Stimulated activated CD4-positive, alpha-beta T cell treated with anti-CD3 and anti-CD28 coated beads, Interleukin-15, amount 100 ng/mL, for 24 hours (primary cell): ENCODE results near the gene RPP21.

ENCODE experiments used
- DNase-seq: peaks from one replicate; pipeline ENCODE4 v3.0.0-alpha.2; 2020

Gene RPP21

DNA sequence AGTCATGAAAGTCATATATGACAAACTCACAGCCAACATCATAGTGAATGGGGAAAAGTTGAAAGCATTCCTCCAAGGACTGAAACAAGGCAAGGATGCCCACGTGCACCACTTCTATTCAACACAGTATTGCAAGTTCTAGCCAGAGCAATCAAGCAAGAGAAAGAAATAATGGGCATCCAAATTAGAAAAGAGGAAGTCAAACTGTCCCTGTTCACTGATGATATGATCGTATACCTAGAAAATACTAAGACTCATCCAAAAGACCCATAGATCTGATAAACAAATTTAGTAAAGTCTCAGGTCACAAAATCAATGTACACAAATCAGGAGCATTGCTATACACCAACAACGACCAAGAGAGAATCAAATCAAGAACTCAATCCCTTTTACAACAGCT, 41.2 kb downstream of the RPP21 start:
- no peak for DNase-seq

DNA sequence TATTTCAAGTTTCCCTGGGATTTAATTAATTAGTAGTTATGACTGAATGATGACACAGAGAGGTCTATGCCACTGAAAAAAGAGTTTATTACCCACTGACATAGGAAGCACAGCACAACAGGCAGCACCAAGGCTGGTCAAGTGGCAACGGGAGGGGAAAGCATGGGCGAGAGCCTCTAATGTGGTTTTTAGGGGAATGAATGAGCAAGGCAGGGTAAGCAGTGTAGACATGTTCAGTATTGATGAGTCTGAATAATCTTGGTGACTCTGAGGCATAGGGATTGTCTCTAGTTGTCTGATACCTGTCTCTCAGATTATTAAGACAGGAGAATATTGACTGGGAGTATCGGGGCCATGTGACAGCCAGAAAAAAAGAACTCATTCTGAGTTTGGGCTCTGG, 46.3 kb downstream of the RPP21 start:
- DNase-seq: no peak

DNA sequence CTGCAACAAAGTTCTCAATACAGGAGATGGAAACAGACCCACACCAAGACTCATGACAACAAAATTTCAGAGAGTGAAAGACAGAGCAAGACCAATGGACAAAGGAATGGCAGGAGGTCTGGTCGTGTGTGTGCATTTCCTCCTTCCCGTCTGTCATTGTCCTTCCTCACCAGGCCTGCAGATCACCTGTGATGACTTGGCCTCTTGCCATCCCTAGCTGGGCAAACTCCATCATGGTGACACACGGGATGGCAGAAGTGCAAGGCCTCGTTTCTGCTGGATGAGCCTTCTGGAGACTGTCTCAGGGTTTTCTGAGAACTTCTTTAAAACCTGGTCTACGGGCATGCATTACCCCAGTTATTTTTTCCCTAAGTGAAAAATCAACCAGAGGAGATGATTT, 49.2 kb downstream of the RPP21 start:
- no peak for DNase-seq
